SK-N-SH (cell line): Measurements from ENCODE around the gene USP48. TPM values are rescaled to one million over a fixed set of nuclear protein-coding genes. Genes with fewer than 3 reads are reported as not detected.
A peak's percentile ranks its signal among the peaks of the same experiment; 100 is the strongest.

Source experiments
- CTCF ChIA-PET: fragments of 300-600, 350-600 bp; formaldehyde crosslinking; extraction: SDS; loops from one replicate; lab custom pipeline; 2021; lab: Yijun Ruan, JAX
- POLR2A ChIA-PET: fragments of 350-600 bp; sonication (Branson Sonifier 250); formaldehyde crosslinking; extraction: SDS; loops from one replicate; lab custom pipeline; 2020; ENCODE audit warnings: antibody characterized with exemption, inconsistent platforms; lab: Yijun Ruan, JAX
- DNase-seq: peaks from one replicate; pipeline ENCODE4 v3.0.0; 2012
- H2AFZ ChIP-seq: fragments of 200-600 bp; sonication (generic); 2 replicates; pipeline ENCODE4 v1.8.1; 2016; ENCODE audit warnings: antibody characterized with exemption, mild to moderate bottlenecking, low read depth
- H3F3A ChIP-seq: fragments of 200-600 bp; sonication (generic); replicated peaks from 2 replicates; pipeline ENCODE3; 2016; ENCODE audit warnings: antibody characterized with exemption, mild to moderate bottlenecking; ENCODE audit not compliant: insufficient read depth
- H3K27ac ChIP-seq, 2 experiments: fragments of 200-500 bp in 1 of 2; fragments of 200-600 bp in 1 of 2; sonication (Bioruptor generic) in 1 of 2; sonication (generic), shearing (Covaris generic) in 1 of 2; 2 replicates each; pipeline versions ENCODE4 v1.5.1 to v1.6.1; 2014 to 2016; ENCODE audit warnings: low read depth in 2 of 2, inconsistent platforms in 1 of 2, low read length in 1 of 2, mild to moderate bottlenecking in 1 of 2, mixed read lengths in 1 of 2
- H3K27me3 ChIP-seq: fragments of 200-600 bp; sonication (generic), shearing (Covaris generic); 2 replicates; pipeline ENCODE4 v1.6.1; 2016; ENCODE audit warnings: mixed run types; ENCODE audit not compliant: insufficient read depth
- H3K36me3 ChIP-seq, 2 experiments: fragments of 200-500 bp in 1 of 2; fragments of 200-600 bp in 1 of 2; sonication (Bioruptor generic) in 1 of 2; sonication (generic) in 1 of 2; replicated peaks in 1 of 2; 2 replicates each; pipeline versions ENCODE3 to v1.5.1; 2014 to 2016; ENCODE audit warnings: low read length in 1 of 2, mild to moderate bottlenecking in 1 of 2; ENCODE audit not compliant: insufficient read depth in 2 of 2, control insufficient read depth in 1 of 2
- H3K4me1 ChIP-seq, 2 experiments: fragments of 200-500 bp in 1 of 2; fragments of 200-600 bp in 1 of 2; sonication (Bioruptor generic) in 1 of 2; sonication (generic), shearing (Covaris generic) in 1 of 2; 2 replicates each; pipeline versions ENCODE4 v1.5.1 to v1.6.1; 2014 to 2016; ENCODE audit warnings: low read depth in 1 of 2, low read length in 1 of 2, mixed run types in 1 of 2; ENCODE audit not compliant: insufficient read depth in 2 of 2, control insufficient read depth in 1 of 2
- H3K4me2 ChIP-seq: fragments of 200-600 bp; sonication (generic), shearing (Covaris generic); 2 replicates; pipeline ENCODE4 v1.6.1; 2017; ENCODE audit warnings: mixed run types
- H3K4me3 ChIP-seq, 2 experiments: fragments of 200-500 bp in 1 of 2; fragments of 200-600 bp in 1 of 2; sonication (Bioruptor generic) in 1 of 2; sonication (generic), shearing (Covaris generic) in 1 of 2; 2 replicates each; pipeline versions ENCODE4 v1.5.1 to v1.8.1; 2014 to 2016; ENCODE audit warnings: low read depth in 2 of 2, inconsistent platforms in 1 of 2, low read length in 1 of 2, mild to moderate bottlenecking in 1 of 2, mixed read lengths in 1 of 2, moderate library complexity in 1 of 2
- H3K79me2 ChIP-seq: fragments of 200-600 bp; sonication (generic); 2 replicates; pipeline ENCODE4 v1.8.1; 2017; ENCODE audit warnings: mild to moderate bottlenecking; ENCODE audit not compliant: insufficient read depth
- H3K9ac ChIP-seq: fragments of 200-600 bp; sonication (generic); 2 replicates; pipeline ENCODE4 v1.6.1; 2017; ENCODE audit warnings: mixed run types
- H3K9me2 ChIP-seq: fragments of 200-600 bp; sonication (generic); 2 replicates; pipeline ENCODE4 v1.6.1; 2017; ENCODE audit warnings: mixed run types
- H3K9me3 ChIP-seq: fragments of 200-600 bp; sonication (generic); 2 replicates; pipeline ENCODE4 v1.6.1; 2017; ENCODE audit warnings: mixed run types, mild to moderate bottlenecking, moderate library complexity
- H4K20me1 ChIP-seq: fragments of 200-600 bp; sonication (generic); 2 replicates; pipeline ENCODE4 v1.6.1; 2017; ENCODE audit warnings: mild to moderate bottlenecking, mixed run types; ENCODE audit not compliant: insufficient read depth
- CHD2 ChIP-seq: fragments of 150-350 bp; IDR thresholded peaks from 2 replicates; pipeline ENCODE4 v1.6.1; 2018; ENCODE audit warnings: low read length; ENCODE audit not compliant: partially characterized antibody
- CTCF ChIP-seq: fragments of 200-600 bp; sonication (generic); IDR thresholded peaks from 2 replicates; pipeline ENCODE4 v1.6.1; 2017; ENCODE audit warnings: antibody characterized with exemption, mild to moderate bottlenecking, moderate library complexity
- ELF1 ChIP-seq: IDR thresholded peaks from 2 replicates; pipeline ENCODE4 v1.4.0; 2012
- EP300 ChIP-seq, 2 experiments: IDR thresholded peaks; 2 replicates each; pipeline versions ENCODE4 v1.4.0 to v1.6.1; 2012; ENCODE audit warnings: borderline replicate concordance in 1 of 2, low read depth in 1 of 2, low read length in 1 of 2
- EZH2phosphoT487 ChIP-seq: fragments of 200-600 bp; sonication (generic); IDR thresholded peaks from 2 replicates; pipeline ENCODE4 v1.6.1; 2017; ENCODE audit warnings: low read depth, mixed run types, mild to moderate bottlenecking, antibody characterized with exemption, moderate library complexity, borderline replicate concordance
- FOSL2 ChIP-seq: IDR thresholded peaks from 2 replicates; pipeline ENCODE4 v1.4.0; 2012; ENCODE audit warnings: low read depth, mild to moderate bottlenecking, moderate library complexity, borderline replicate concordance
- FOXJ3 ChIP-seq: sonication (generic); formaldehyde crosslinking; IDR thresholded peaks from 2 replicates; pipeline ENCODE4 v1.5.1; 2020; ENCODE audit warnings: mild to moderate bottlenecking, missing genetic modification reagents
- GABPA ChIP-seq: IDR thresholded peaks from 2 replicates; pipeline ENCODE4 v1.4.0; 2012; ENCODE audit warnings: low read depth, mild to moderate bottlenecking
- JUND ChIP-seq: IDR thresholded peaks from 2 replicates; pipeline ENCODE4 v1.4.0; 2012
- PBX3 ChIP-seq: IDR thresholded peaks from 2 replicates; pipeline ENCODE4; 2012
- RAD21 ChIP-seq: IDR thresholded peaks from 2 replicates; pipeline ENCODE4 v1.6.1; 2012; ENCODE audit warnings: mild to moderate bottlenecking, low read length
- RCOR1 ChIP-seq: fragments of 150-350 bp; IDR thresholded peaks from 2 replicates; pipeline ENCODE4 v1.6.1; 2017; ENCODE audit warnings: antibody characterized with exemption, low read length
- RFX5 ChIP-seq: IDR thresholded peaks from 2 replicates; pipeline ENCODE4 v1.6.1; 2012; ENCODE audit warnings: mild to moderate bottlenecking, improper control_type of control experiment, low read length
- RXRA ChIP-seq: IDR thresholded peaks from 2 replicates; pipeline ENCODE4 v1.4.0; 2012; ENCODE audit warnings: low read depth, mild to moderate bottlenecking, borderline replicate concordance
- TCF12 ChIP-seq: IDR thresholded peaks from 2 replicates; pipeline ENCODE4 v1.4.0; 2012
- YY1 ChIP-seq: IDR thresholded peaks from 2 replicates; pipeline ENCODE4 v1.4.0; 2012; ENCODE audit warnings: low read depth, mild to moderate bottlenecking
- WGBS: methylation state at CpG from one replicate; pipeline ENCODE4 v1.1.6; 2017; ENCODE audit warnings: low lambda C conversion rate; 5-methylcytosine and 5-hydroxymethylcytosine counted together
- polyA plus RNA-seq, 3 experiments: library from polyadenylated mRNA; depleted of rRNA; stranded (reverse); fragments of >200 nt; gene quantifications; 2 replicates each; pipeline ENCODE4 v1.2.3, GENCODE V29; 2012
- TF ChIP-seq, protein P1 (sequence below): IDR thresholded peaks from 2 replicates; pipeline ENCODE4 v1.6.1; 2012; ENCODE audit warnings: mild to moderate bottlenecking, low read depth, low read length, moderate library complexity
- TF ChIP-seq, protein P2 (sequence below): IDR thresholded peaks from 2 replicates; pipeline ENCODE4 v1.4.0; 2012; ENCODE audit warnings: low read depth, borderline replicate concordance

The USP48 gene
- polyA plus RNA-seq, 1 of the 3 experiments (the other 2 are of a cell fraction): 13.6 TPM

GRCh38 chr1:21680381-21680780 lies 102.6 kb downstream of the USP48 start:
- no peak for TF ChIP-seq CTCF
- TF ChIP-seq JUND: no peak
- no peak for TF ChIP-seq EZH2phosphoT487
- no peak for TF ChIP-seq EP300 (IDR thresholded peaks at IDR 0.05; ENCODE audit: borderline replicate concordance in 1 of 2, low read depth in 1 of 2, low read length in 1 of 2)
- no peak for TF ChIP-seq RFX5
- TF ChIP-seq FOSL2: no peak
- no peak for TF ChIP-seq TCF12
- TF ChIP-seq RXRA: no peak
- TF ChIP-seq, protein P1, sequence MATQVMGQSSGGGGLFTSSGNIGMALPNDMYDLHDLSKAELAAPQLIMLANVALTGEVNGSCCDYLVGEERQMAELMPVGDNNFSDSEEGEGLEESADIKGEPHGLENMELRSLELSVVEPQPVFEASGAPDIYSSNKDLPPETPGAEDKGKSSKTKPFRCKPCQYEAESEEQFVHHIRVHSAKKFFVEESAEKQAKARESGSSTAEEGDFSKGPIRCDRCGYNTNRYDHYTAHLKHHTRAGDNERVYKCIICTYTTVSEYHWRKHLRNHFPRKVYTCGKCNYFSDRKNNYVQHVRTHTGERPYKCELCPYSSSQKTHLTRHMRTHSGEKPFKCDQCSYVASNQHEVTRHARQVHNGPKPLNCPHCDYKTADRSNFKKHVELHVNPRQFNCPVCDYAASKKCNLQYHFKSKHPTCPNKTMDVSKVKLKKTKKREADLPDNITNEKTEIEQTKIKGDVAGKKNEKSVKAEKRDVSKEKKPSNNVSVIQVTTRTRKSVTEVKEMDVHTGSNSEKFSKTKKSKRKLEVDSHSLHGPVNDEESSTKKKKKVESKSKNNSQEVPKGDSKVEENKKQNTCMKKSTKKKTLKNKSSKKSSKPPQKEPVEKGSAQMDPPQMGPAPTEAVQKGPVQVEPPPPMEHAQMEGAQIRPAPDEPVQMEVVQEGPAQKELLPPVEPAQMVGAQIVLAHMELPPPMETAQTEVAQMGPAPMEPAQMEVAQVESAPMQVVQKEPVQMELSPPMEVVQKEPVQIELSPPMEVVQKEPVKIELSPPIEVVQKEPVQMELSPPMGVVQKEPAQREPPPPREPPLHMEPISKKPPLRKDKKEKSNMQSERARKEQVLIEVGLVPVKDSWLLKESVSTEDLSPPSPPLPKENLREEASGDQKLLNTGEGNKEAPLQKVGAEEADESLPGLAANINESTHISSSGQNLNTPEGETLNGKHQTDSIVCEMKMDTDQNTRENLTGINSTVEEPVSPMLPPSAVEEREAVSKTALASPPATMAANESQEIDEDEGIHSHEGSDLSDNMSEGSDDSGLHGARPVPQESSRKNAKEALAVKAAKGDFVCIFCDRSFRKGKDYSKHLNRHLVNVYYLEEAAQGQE: no peak
- TF ChIP-seq, protein P2, sequence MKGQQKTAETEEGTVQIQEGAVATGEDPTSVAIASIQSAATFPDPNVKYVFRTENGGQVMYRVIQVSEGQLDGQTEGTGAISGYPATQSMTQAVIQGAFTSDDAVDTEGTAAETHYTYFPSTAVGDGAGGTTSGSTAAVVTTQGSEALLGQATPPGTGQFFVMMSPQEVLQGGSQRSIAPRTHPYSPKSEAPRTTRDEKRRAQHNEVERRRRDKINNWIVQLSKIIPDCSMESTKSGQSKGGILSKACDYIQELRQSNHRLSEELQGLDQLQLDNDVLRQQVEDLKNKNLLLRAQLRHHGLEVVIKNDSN: no peak
- TF ChIP-seq CHD2: no peak
- no peak for TF ChIP-seq FOXJ3
- no peak for TF ChIP-seq YY1
- no peak for TF ChIP-seq ELF1
- no peak for TF ChIP-seq PBX3
- TF ChIP-seq RAD21: no peak
- no peak for TF ChIP-seq RCOR1
- TF ChIP-seq GABPA: no peak
- Histone ChIP-seq H3F3A (peaks cover 7% of the 10 kb centered on the region), H3K4me3 (no peak overlapping the region), H3K36me3 (peaks cover 28 to 45% of the 10 kb centered on the region in 2 experiments), H3K9me3 (no peaks in the 10 kb centered on the region), H3K27me3 (no peaks in the 10 kb centered on the region), H3K4me1 (peaks cover 0 to 5% of the 10 kb centered on the region in 2 experiments; a peak in 2 of 4 replicates), H4K20me1 (no peaks in the 10 kb centered on the region), H3K9ac (no peak overlapping the region), H3K79me2 (no peaks in the 10 kb centered on the region), H3K4me2 (no peak overlapping the region), H3K27ac (0 out of 4 replicates have a peak overlapping the region, but pooled peaks of 1 of the 2 experiments have one; percentile 23), H3K9me2 (no peaks in the 10 kb centered on the region), H2AFZ (no peak overlapping the region)
- POLR2A ChIA-PET: no interaction called here
- DNase-seq: no peak
- CTCF ChIA-PET: no interaction called here
- 88% methylated on average over 1 of the region's 1 CpG for WGBS
